ENCODE results near the gene KCNK18. TPM values are rescaled to one million over a fixed set of nuclear protein-coding genes. Genes with fewer than 3 reads are reported as not detected.
"Not testable (repeated sequence)": the region's sequence is repeated elsewhere in the genome, so short reads cannot be mapped to it uniquely, and the experiment has no call there.

The KCNK18 gene
- total RNA-seq, 1 donor from 2014 or later = not detected

GRCh38 chr10:117170244-117170643, 27.0 kb upstream of the KCNK18 start:
- no peak for DNase-seq

GRCh38 chr10:117174439-117175214, 22.7 kb upstream of the KCNK18 start:
- peak; percentile 90 for DNase-seq

- DNase-seq = peak; percentile 24
These were observed 21.9 kb upstream of the KCNK18 start for GRCh38 chr10:117175215-117175900.

GRCh38 chr10:117175901-117176534, 21.3 kb upstream of the KCNK18 start:
- peak; percentile 88 for DNase-seq

GRCh38 chr10:117178190-117178589, 19.1 kb upstream of the KCNK18 start:
- no peak for DNase-seq

- DNase-seq = no peak
These were observed 13.0 kb upstream of the KCNK18 start for GRCh38 chr10:117184296-117184695.

- DNase-seq = no peak
These were observed 12.5 kb upstream of the KCNK18 start for GRCh38 chr10:117184821-117185220.

GRCh38 chr10:117185817-117186216, 11.5 kb upstream of the KCNK18 start:
- DNase-seq = not testable (repeated sequence)

GRCh38 chr10:117186832-117187615, 10.3 kb upstream of the KCNK18 start:
- DNase-seq = no peak

- DNase-seq = no peak
These were observed 8.9 kb upstream of the KCNK18 start for GRCh38 chr10:117188371-117188770.

GRCh38 chr10:117189557-117189956, 7.7 kb upstream of the KCNK18 start:
- no peak for DNase-seq

- DNase-seq = no peak
These were observed 799 bp downstream of the KCNK18 start for GRCh38 chr10:117198088-117198487.

- no peak for DNase-seq
These were observed 4.5 kb downstream of the KCNK18 start for GRCh38 chr10:117201826-117202225.

GRCh38 chr10:117204316-117204715, 7.0 kb downstream of the KCNK18 start:
- DNase-seq = no peak

- DNase-seq = no peak
These were observed 14.9 kb downstream of the KCNK18 start for GRCh38 chr10:117212176-117212575.

- no peak for DNase-seq
These were observed 17.1 kb downstream of the KCNK18 start for GRCh38 chr10:117214401-117214800.

GRCh38 chr10:117215079-117215478, 17.8 kb downstream of the KCNK18 start:
- DNase-seq = no peak

- no peak for DNase-seq
These were observed 18.7 kb downstream of the KCNK18 start for GRCh38 chr10:117216028-117216427.

GRCh38 chr10:117216611-117217195, 19.4 kb downstream of the KCNK18 start:
- peak; percentile 83 for DNase-seq

- DNase-seq = peak; percentile 62
These were observed 20.0 kb downstream of the KCNK18 start for GRCh38 chr10:117217196-117217761.

- DNase-seq = no peak
These were observed 21.4 kb downstream of the KCNK18 start for GRCh38 chr10:117218654-117219053.
